Nephron progenitor cell (in vitro differentiated cells): Measurements from ENCODE around the gene PPP4R1.

Experiments
- DNase-seq: peaks from one replicate; pipeline ENCODE4 v3.0.0; 2021
- H3K27ac Mint-ChIP-seq: 2 replicates; pipeline ENCODE4 v1.8.0; 2021; ENCODE audit warnings: mild to moderate bottlenecking, moderate library complexity, mixed read lengths
- H3K27me3 Mint-ChIP-seq: 2 replicates; pipeline ENCODE4 v1.8.0; 2021; ENCODE audit warnings: mild to moderate bottlenecking, low read depth, mixed read lengths; ENCODE audit not compliant: poor library complexity
- H3K36me3 Mint-ChIP-seq: 2 replicates; pipeline ENCODE4 v1.8.0; 2021; ENCODE audit warnings: low read depth, mixed read lengths
- H3K4me1 Mint-ChIP-seq: 2 replicates; pipeline ENCODE4 v1.8.0; 2021; ENCODE audit warnings: mixed read lengths
- H3K4me3 Mint-ChIP-seq: 2 replicates; pipeline ENCODE4 v1.8.0; 2021; ENCODE audit warnings: mild to moderate bottlenecking, moderate library complexity, mixed read lengths
- H3K9me3 Mint-ChIP-seq: 2 replicates; pipeline ENCODE4 v1.8.0; 2021; ENCODE audit warnings: mild to moderate bottlenecking, moderate library complexity, mixed read lengths
- TF ChIP-seq, protein P1 (sequence below): fragments of 200-600 bp; sonication (generic); IDR thresholded peaks from 2 replicates; pipeline ENCODE4 v1.5.0; 2021; ENCODE audit warnings: antibody characterized with exemption

The PPP4R1 gene

DNA sequence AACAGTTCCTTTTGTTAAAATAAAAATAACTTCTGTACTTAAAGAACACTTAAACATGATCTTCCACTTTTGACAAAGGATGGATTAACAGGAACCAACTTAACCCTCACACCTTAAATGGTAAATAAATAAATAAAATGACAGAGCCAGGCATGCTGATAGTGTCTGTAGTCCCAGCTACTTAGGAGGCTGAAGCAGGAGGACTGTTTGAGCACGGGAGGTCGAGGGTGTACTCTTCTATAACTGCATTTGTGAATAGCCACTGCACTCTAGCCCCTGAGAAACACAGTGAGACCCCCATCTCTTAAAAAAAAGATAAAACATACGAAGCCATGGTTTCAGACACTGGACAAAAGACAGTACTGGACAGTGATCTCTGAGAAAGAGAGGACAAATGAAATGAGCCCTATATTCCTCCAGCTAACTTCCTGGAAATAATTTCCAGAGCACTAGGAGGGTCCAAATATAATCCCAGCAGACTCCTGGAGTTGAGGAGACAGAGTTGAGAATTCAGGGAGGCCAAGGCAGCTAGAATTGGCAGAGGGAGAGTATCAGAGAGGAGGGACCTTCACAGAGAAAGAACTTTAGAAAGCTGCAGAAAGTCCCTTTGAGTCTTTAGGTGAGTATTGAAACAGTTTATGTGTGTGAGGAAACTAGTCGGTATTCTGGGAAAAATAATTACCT is 17.4 kb downstream of the PPP4R1 start:
- TF ChIP-seq, protein P1, sequence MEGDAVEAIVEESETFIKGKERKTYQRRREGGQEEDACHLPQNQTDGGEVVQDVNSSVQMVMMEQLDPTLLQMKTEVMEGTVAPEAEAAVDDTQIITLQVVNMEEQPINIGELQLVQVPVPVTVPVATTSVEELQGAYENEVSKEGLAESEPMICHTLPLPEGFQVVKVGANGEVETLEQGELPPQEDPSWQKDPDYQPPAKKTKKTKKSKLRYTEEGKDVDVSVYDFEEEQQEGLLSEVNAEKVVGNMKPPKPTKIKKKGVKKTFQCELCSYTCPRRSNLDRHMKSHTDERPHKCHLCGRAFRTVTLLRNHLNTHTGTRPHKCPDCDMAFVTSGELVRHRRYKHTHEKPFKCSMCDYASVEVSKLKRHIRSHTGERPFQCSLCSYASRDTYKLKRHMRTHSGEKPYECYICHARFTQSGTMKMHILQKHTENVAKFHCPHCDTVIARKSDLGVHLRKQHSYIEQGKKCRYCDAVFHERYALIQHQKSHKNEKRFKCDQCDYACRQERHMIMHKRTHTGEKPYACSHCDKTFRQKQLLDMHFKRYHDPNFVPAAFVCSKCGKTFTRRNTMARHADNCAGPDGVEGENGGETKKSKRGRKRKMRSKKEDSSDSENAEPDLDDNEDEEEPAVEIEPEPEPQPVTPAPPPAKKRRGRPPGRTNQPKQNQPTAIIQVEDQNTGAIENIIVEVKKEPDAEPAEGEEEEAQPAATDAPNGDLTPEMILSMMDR, result no peak
- H3K36me3 Mint-ChIP-seq, result peaks cover 80% of the 10 kb centered on the region
- H3K4me3 Mint-ChIP-seq, result no peak overlapping the region
- DNase-seq, result no peak
- H3K27me3 Mint-ChIP-seq, result peaks cover 3% of the 10 kb centered on the region
- no peak overlapping the region for H3K27ac Mint-ChIP-seq
- peaks cover 48% of the 10 kb centered on the region for H3K9me3 Mint-ChIP-seq
- peaks cover 4% of the 10 kb centered on the region for H3K4me1 Mint-ChIP-seq

DNA sequence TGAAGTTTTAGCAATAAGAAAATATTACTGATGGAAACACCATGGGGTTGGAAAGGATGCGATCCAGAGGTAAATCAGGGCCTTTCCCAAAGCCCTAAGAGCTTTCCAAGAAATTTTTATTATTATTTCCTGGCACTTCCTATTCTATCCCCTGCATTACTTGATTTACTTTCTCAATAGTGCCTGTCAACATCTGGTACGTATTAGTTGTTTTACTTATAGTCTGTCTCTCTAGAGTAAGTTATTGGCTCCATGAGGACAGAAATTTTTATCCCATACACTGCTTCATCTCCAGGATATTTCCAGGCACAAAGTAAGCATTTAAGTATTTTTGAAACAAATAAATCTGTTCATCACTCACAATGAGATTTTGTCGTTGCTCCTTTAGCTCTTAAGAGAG is 18.1 kb downstream of the PPP4R1 start:
- peaks cover 6% of the 10 kb centered on the region for H3K27me3 Mint-ChIP-seq
- no peak overlapping the region for H3K4me3 Mint-ChIP-seq
- no peak overlapping the region for H3K27ac Mint-ChIP-seq
- TF ChIP-seq, protein P1, result no peak
- H3K4me1 Mint-ChIP-seq, result peaks cover 4% of the 10 kb centered on the region
- no peak for DNase-seq
- peaks cover 42% of the 10 kb centered on the region for H3K9me3 Mint-ChIP-seq
- H3K36me3 Mint-ChIP-seq, result peaks cover 81% of the 10 kb centered on the region

DNA sequence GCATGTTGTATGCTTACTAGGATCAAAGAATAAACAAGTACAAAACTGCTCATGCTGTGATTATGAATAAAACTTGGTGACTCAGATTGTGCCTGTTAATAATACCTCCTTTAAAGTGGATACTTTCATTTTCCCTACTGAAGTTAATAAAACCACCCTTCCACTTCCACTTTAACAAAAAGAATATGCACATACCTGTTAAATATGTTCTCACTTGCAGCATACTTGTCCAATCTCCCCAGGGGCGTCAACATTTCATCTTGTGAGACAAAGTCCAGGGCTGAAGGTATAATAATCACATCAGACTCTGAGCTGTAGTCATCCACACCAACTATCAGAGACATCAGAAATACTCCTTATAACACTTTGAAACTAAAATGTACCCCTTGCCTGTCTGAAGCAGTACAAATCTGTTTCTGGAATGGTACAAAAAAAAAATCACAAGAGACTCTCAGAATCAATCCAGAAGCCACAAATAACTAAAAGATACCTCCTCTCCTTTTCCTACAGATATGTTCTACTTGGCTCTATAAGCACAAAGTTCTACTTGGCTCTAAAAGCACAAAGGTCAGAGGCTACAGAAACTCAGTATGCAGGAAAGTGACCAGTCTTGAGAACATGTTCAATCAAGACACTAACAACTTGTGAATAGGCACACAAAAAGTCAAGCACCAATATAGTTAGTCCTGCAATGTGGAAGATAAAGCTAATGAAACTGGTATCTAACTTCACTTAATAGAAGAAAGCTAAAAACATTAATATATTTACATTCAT is 19.3 kb downstream of the PPP4R1 start:
- H3K36me3 Mint-ChIP-seq, result peaks cover 79% of the 10 kb centered on the region
- no peak overlapping the region for H3K4me3 Mint-ChIP-seq
- H3K4me1 Mint-ChIP-seq, result peaks cover 4% of the 10 kb centered on the region
- no peak for DNase-seq
- H3K27me3 Mint-ChIP-seq, result peaks cover 3% of the 10 kb centered on the region
- TF ChIP-seq, protein P1, result no peak
- no peak overlapping the region for H3K27ac Mint-ChIP-seq
- peaks cover 30% of the 10 kb centered on the region for H3K9me3 Mint-ChIP-seq

DNA sequence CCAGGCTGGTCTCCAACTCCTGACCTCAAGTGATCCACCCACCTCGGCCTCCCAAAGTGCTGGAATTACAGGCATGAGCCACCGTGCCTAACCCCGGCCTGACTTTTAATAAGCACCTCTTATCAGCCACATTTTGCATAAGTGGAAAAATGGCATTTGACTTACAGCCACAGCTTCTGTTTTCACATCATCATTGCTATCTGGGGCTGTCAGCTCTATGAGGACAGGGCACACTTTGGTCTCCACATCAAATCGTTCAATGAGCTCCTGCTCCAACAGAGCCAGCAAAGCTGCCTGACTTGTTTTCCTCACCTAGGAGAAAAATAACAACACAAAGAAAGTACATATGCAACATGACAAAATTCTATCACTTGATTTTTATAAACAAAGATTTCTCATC is 26.4 kb downstream of the PPP4R1 start:
- Mint-ChIP-seq H3K4me3 (no peak overlapping the region), H3K4me1 (no peaks in the 10 kb centered on the region), H3K27me3 (peaks cover 3% of the 10 kb centered on the region), H3K9me3 (peaks cover 8% of the 10 kb centered on the region), H3K27ac (no peak overlapping the region), H3K36me3 (peaks cover 87% of the 10 kb centered on the region)
- no peak for DNase-seq
- TF ChIP-seq, protein P1, result no peak

DNA sequence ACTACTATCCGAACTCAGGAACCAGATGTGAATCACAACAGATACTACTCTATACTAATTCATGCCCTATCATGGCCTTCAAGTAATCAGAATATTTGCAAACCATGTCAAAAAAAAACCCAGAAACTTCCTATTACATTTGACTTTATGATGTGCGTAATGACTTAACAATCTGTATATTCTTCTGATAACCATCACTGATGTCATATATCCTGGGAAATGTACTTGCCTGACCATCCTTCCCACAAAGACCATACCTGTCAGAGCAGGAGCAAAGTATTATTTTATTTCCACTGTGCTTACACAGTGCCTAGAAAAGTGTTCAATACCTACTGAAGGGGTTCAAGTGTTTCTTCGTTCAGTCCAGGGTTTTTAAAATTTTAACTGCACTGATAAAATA is 27.5 kb downstream of the PPP4R1 start:
- Mint-ChIP-seq H3K27me3 (peaks cover 3% of the 10 kb centered on the region), H3K4me3 (no peak overlapping the region), H3K36me3 (peaks cover 87% of the 10 kb centered on the region), H3K4me1 (no peaks in the 10 kb centered on the region), H3K27ac (no peak overlapping the region), H3K9me3 (peaks cover 18% of the 10 kb centered on the region)
- TF ChIP-seq, protein P1, result no peak
- no peak for DNase-seq
